SU-DHL-6 (cell line): ENCODE data around the gene CFAP97D2.

Experiments
- CTCF ChIP-seq: fragments of 200-600 bp; sonication (generic); IDR thresholded peaks from one replicate; pipeline ENCODE4 v1.5.1; 2017; ENCODE audit warnings: antibody characterized with exemption, mild to moderate bottlenecking, low read length, moderate library complexity; ENCODE audit not compliant: insufficient read depth, poor library complexity, severe bottlenecking
- EZH2phosphoT487 ChIP-seq: fragments of 200-600 bp; sonication (generic), shearing (Covaris generic); conservative IDR thresholded peaks from 2 replicates; pipeline ENCODE4 v1.6.1; 2018; ENCODE audit warnings: mild to moderate bottlenecking, antibody characterized with exemption, low read length, moderate library complexity, mixed read lengths

GRCh38 chr13:114225610-114226009 lies 46.6 kb downstream of the CFAP97D2 start:
- TF ChIP-seq CTCF (no peak), EZH2phosphoT487 (no peak)
